Measurements from ENCODE around the gene KRTAP10-12. TPM values are rescaled to one million over a fixed set of nuclear protein-coding genes. Genes with fewer than 3 reads are reported as not detected.

Gene KRTAP10-12
- total RNA-seq, 4 donors from 2014 or later: not detected

DNA sequence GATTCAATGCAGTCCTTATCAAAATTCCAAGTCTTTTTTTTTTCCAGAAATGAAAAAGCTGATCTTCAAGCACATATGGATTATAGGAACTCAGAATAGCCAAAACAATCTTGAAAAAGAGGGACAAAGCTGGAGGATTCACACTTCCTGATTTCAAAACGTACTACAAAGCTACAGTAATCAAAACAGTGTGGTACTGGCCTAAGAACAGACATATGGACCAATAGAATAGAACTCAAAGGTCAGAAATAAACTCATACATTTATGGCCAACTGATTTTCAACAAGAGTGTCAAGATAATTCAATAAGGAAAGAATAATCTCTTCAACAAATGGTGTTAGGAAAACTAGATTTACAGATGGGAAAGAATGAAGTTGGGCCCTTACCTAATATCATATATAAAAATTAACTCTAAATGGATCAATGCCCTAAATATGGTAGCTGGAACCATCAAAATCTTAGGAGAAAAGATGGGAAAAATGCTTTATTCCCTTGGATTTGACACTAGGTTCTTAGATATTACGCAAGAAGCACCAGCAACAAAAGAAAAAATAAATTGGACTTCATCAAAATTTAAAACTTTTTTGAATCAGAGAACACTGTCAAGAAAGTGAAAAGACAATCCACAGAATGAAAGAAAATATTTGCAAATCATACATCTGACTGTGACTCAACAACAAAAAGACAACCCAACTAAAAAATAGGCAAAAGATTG is 4.0 kb upstream of the KRTAP10-12 start:
- Histone ChIP-seq H3K9me3 (peaks cover 0 to 26% (median 14%) of the 10 kb centered on the region in 4 donors), H3K36me3 (no peaks in the 10 kb centered on the region), H3K4me3 (no peak overlapping the region), H3K27ac (replicated peaks in 1 of 4) (no peak overlapping the region), H3K27me3 (peaks cover 0 to 45% (median under 1%) of the 10 kb centered on the region in 4 donors), H3K4me1 (no peaks in the 10 kb centered on the region)
- TF ChIP-seq, protein P1, sequence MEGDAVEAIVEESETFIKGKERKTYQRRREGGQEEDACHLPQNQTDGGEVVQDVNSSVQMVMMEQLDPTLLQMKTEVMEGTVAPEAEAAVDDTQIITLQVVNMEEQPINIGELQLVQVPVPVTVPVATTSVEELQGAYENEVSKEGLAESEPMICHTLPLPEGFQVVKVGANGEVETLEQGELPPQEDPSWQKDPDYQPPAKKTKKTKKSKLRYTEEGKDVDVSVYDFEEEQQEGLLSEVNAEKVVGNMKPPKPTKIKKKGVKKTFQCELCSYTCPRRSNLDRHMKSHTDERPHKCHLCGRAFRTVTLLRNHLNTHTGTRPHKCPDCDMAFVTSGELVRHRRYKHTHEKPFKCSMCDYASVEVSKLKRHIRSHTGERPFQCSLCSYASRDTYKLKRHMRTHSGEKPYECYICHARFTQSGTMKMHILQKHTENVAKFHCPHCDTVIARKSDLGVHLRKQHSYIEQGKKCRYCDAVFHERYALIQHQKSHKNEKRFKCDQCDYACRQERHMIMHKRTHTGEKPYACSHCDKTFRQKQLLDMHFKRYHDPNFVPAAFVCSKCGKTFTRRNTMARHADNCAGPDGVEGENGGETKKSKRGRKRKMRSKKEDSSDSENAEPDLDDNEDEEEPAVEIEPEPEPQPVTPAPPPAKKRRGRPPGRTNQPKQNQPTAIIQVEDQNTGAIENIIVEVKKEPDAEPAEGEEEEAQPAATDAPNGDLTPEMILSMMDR (IDR thresholded peaks at IDR 0.05): no peak
- no peak for TF ChIP-seq POLR2AphosphoS5 (IDR thresholded peaks at IDR 0.05)
- no peak for TF ChIP-seq POLR2A (IDR thresholded peaks at IDR 0.05; ENCODE audit: low read depth)
- no peak for TF ChIP-seq EP300 (IDR thresholded peaks at IDR 0.05)
- intact Hi-C loops (cut with DNase I): no loop called here
- no peak for DNase-seq (ENCODE audit: extremely low spot score)
- 60% methylated on average over 2 of the region's 2 CpGs for WGBS

DNA sequence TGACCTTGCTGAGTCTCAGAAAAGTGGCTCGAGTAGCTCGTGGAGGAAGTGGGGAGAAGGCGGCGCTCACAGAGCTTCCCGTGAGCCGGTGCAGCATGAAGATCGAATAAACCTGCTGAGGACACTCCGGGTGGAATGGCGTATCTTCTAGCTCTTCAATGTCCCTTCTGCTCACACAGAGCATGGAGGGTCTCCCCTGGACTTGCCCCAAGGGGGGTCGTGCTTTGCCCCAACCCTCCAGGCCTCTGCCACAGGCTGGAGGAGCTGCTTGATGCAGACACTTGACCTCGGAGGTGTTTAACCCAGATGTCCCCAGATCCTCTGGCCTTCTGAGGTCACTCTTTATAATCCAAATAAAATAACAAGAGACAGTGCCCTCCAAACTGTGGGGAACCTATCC is 2.2 kb upstream of the KRTAP10-12 start:
- no peak for TF ChIP-seq POLR2A (IDR thresholded peaks at IDR 0.05; ENCODE audit: low read depth)
- no peak for TF ChIP-seq EP300 (IDR thresholded peaks at IDR 0.05)
- no peak for TF ChIP-seq POLR2AphosphoS5 (IDR thresholded peaks at IDR 0.05)
- TF ChIP-seq, protein P1 (IDR thresholded peaks at IDR 0.05): no peak
- Histone ChIP-seq H3K27ac (replicated peaks in 1 of 4) (no peak overlapping the region), H3K36me3 (no peaks in the 10 kb centered on the region), H3K4me3 (no peak overlapping the region), H3K27me3 (peaks cover 0 to 52% (median 4%) of the 10 kb centered on the region in 4 donors), H3K4me1 (no peaks in the 10 kb centered on the region), H3K9me3 (peaks cover 0 to 26% (median 14%) of the 10 kb centered on the region in 4 donors)
- 69% methylated on average over 11 of the region's 11 CpGs for WGBS
- intact Hi-C loops (cut with DNase I): no loop called here
- peak; percentile 90 for DNase-seq (ENCODE audit: extremely low spot score)

DNA sequence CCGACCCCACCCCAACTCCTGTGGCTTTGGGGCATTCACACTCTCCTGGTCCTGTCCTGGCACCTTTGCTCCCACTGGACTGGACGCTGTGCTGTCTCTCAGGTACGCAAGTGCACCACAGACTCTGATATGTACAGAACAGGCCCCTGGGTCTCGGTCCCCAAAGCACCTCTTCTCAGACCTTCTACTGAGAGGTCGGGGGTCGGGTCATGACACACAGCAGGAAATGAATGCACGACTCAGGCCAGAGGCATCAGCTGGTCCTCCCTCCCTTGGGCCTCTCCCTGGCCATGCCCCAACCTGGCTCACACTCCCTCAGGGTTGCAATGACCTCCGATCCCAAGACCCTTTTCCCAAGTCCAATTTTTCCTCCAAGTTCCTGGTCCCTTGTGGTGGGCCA is 1.8 kb upstream of the KRTAP10-12 start:
- Histone ChIP-seq H3K4me3 (no peak overlapping the region), H3K36me3 (no peaks in the 10 kb centered on the region), H3K27me3 (peaks cover 0 to 56% (median 4%) of the 10 kb centered on the region in 4 donors), H3K4me1 (no peaks in the 10 kb centered on the region), H3K27ac (replicated peaks in 1 of 4) (no peak overlapping the region), H3K9me3 (peaks cover 0 to 26% (median 14%) of the 10 kb centered on the region in 4 donors)
- TF ChIP-seq, protein P1 (IDR thresholded peaks at IDR 0.05): no peak
- WGBS: 85% methylated on average over 4 of the region's 8 CpGs
- intact Hi-C loops (cut with DNase I): no loop called here
- no peak for DNase-seq (ENCODE audit: extremely low spot score)

DNA sequence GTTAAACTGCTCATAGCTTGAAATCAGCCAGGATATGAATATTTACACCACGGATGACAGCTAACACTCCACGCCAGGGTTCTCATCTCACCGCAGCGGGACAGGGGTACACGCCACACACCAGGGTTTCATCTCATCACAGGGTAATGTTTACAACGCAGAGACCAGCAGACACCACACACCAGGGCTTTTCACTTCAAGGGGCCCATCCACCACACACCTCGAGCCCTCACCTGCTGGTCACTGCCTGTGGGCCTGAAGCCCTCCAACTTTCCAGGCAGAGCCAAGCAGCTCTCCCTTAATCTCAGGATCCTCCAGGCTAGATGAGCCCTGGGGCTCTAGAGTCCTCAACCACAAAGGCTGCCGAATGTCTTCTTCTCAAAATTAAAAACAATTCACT is 1.3 kb upstream of the KRTAP10-12 start:
- peak; percentile 75 for DNase-seq (ENCODE audit: extremely low spot score)
- TF ChIP-seq, protein P1 (IDR thresholded peaks at IDR 0.05): no peak
- H3K4me3 ChIP-seq: no peak overlapping the region
- H3K27ac ChIP-seq (replicated peaks in 1 of 4): no peak overlapping the region
- 45% methylated on average over 8 of the region's 8 CpGs for WGBS
- no peaks in the 10 kb centered on the region for H3K36me3 ChIP-seq
- peaks cover 0 to 26% (median 14%) of the 10 kb centered on the region in 4 donors for H3K9me3 ChIP-seq
- H3K27me3 ChIP-seq: peaks cover 0 to 61% (median 4%) of the 10 kb centered on the region in 4 donors
- no peaks in the 10 kb centered on the region for H3K4me1 ChIP-seq
- intact Hi-C loops (cut with DNase I): no loop called here

DNA sequence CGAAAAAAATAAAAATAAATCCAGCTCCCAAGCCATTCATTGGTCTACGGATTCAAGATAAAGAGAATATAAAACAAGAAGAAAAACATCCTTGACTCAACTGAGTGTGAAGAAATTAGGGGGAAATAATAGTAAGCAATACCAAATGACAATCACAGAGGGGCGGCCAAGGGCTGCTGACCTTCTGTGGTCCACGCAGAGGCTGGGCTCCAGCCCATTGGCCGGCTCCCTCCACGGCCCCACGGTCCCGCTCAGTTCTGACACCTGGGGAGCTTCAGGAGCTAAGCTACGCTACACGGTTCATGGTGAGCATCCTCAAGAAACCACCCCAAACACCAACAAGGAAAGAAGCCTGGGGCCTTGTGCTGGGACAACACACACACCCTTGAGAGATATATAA is 400 bp upstream of the KRTAP10-12 start:
- WGBS: 73% methylated on average over 10 of the region's 10 CpGs
- no peak overlapping the region for H3K27ac ChIP-seq (replicated peaks in 1 of 4)
- TF ChIP-seq, protein P1 (IDR thresholded peaks at IDR 0.05): no peak
- TF ChIP-seq POLR2A (IDR thresholded peaks at IDR 0.05; ENCODE audit: low read depth) (no peak), EP300 (IDR thresholded peaks at IDR 0.05) (no peak), POLR2AphosphoS5 (IDR thresholded peaks at IDR 0.05) (no peak)
- H3K36me3 ChIP-seq: no peaks in the 10 kb centered on the region
- H3K4me1 ChIP-seq: no peaks in the 10 kb centered on the region
- H3K4me3 ChIP-seq: no peak overlapping the region
- peaks cover 0 to 70% (median 4%) of the 10 kb centered on the region in 4 donors for H3K27me3 ChIP-seq
- H3K9me3 ChIP-seq: peaks cover 0 to 26% (median 14%) of the 10 kb centered on the region in 4 donors
- intact Hi-C loops (cut with DNase I): no loop called here
- DNase-seq (ENCODE audit: extremely low spot score): no peak
